Peyer's patch (tissue), 4 donors: ENCODE measurements around the gene RBM10. TPM values are rescaled to one million over a fixed set of nuclear protein-coding genes. Genes with fewer than 3 reads are reported as not detected.
A peak's percentile ranks its signal among the peaks of the same experiment; 100 is the strongest.

ENCODE experiments used
- DNase-seq, 3 donors: peaks; one replicate each; pipeline ENCODE4 v3.0.0-alpha.2; 2017 to 2019
- H3K27ac ChIP-seq, 4 donors: fragments of 200-600 bp; sonication (generic); one replicate each; pipeline ENCODE4 v1.5.1; 2016 to 2019
- H3K27me3 ChIP-seq, 2 donors: fragments of 200-600 bp; sonication (generic); one replicate each; pipeline ENCODE4 v1.5.1; 2019
- H3K36me3 ChIP-seq, 3 donors: fragments of 200-600 bp; sonication (generic); one replicate each; pipeline ENCODE4 v1.5.1; 2016 to 2019
- H3K4me1 ChIP-seq, 4 donors: fragments of 200-600 bp; sonication (generic); one replicate each; pipeline ENCODE4 v1.5.1; 2016 to 2019
- H3K4me3 ChIP-seq, 4 donors: fragments of 200-600 bp; sonication (generic); 1 replicate in 3 of 4; 2 replicates in 1 of 4; pipeline ENCODE4 v1.5.1; 2016 to 2019; ENCODE audit warnings: mild to moderate bottlenecking in 1 of 4
- H3K9me3 ChIP-seq, 4 donors: fragments of 200-600 bp; sonication (generic); one replicate each; pipeline ENCODE4 v1.5.1; 2016 to 2019; ENCODE audit warnings: mild to moderate bottlenecking in 1 of 4
- POLR2A ChIP-seq, 2 donors: fragments of 450-650 bp; IDR thresholded peaks; one replicate each; pipeline ENCODE4 v1.5.1; 2017; ENCODE audit warnings: antibody characterized with exemption in 2 of 2, mild to moderate bottlenecking in 2 of 2, moderate library complexity in 2 of 2
- total RNA-seq, 4 donors: library from RNA; depleted of rRNA; stranded (reverse); fragments of >200 nt; gene quantifications; one replicate each; pipeline ENCODE4 v1.1.0, GENCODE V29; 2016
- TF ChIP-seq, protein P1 (sequence below), 6 experiments: fragments of 450-650 bp in 4 of 6; fragments of 200-600 bp in 2 of 6; sonication (generic) in 1 of 6; IDR thresholded peaks; one replicate each; pipeline ENCODE4 v1.5.1; 2017 to 2019; ENCODE audit warnings: antibody characterized with exemption in 6 of 6, mild to moderate bottlenecking in 3 of 6, moderate library complexity in 1 of 6

Gene RBM10
- total RNA-seq, 4 donors from 2014 or later: 24.9 to 47.0 (median 35.3) TPM

DNA sequence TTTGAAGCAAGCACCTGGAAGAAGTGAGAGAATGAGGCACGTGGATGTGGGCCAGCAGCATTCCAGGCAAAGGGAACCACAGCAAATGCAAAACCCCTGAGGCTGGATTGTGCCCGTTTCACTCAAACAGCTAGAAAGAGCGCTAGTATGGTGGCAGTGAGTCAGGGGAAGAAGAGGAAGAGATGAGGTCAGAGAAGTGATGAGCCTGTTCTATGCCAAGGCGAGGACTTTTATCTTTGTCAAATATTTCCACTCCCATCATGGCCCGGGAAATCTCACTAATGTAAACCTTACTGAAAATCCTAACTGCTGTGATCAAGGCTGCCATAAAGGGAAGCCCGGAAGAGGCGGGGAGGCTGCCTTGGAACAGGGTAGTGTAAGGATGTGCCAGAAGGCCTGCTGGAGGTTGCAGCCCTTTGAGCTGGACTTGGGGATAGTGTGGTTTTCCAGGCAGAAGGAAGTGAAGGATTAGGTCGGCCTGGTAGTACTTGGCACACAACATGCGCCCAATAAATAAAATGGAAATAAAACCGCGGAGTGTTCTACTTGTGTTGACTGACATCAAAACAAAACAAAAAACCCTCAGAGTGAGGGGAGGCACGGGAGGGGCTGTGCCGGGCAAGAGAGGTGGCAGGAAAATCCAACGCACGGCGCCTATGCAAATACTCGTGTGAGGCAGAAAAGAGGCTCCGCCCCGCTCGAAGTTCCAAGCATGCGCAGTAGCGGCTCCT, 72.3 kb downstream of the RBM10 start:
- Histone ChIP-seq H3K36me3 (peaks cover 0 to 35% (median 0%) of the 10 kb centered on the region in 3 donors), H3K4me3 (peak overlapping the region in 3 of 4 donors; percentile 31 to 100 (median 88)), H3K27me3 (no peaks in the 10 kb centered on the region), H3K4me1 (peaks cover 0 to 11% (median 4%) of the 10 kb centered on the region in 4 donors), H3K9me3 (no peaks in the 10 kb centered on the region), H3K27ac (peak overlapping the region; percentile 75 to 97 (median 92))
- peak in 1 of 2 donors; percentile 19 for TF ChIP-seq POLR2A (IDR thresholded peaks at IDR 0.05)
- TF ChIP-seq, protein P1, sequence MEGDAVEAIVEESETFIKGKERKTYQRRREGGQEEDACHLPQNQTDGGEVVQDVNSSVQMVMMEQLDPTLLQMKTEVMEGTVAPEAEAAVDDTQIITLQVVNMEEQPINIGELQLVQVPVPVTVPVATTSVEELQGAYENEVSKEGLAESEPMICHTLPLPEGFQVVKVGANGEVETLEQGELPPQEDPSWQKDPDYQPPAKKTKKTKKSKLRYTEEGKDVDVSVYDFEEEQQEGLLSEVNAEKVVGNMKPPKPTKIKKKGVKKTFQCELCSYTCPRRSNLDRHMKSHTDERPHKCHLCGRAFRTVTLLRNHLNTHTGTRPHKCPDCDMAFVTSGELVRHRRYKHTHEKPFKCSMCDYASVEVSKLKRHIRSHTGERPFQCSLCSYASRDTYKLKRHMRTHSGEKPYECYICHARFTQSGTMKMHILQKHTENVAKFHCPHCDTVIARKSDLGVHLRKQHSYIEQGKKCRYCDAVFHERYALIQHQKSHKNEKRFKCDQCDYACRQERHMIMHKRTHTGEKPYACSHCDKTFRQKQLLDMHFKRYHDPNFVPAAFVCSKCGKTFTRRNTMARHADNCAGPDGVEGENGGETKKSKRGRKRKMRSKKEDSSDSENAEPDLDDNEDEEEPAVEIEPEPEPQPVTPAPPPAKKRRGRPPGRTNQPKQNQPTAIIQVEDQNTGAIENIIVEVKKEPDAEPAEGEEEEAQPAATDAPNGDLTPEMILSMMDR (IDR thresholded peaks at IDR 0.05): no peak
- DNase-seq: no peak

DNA sequence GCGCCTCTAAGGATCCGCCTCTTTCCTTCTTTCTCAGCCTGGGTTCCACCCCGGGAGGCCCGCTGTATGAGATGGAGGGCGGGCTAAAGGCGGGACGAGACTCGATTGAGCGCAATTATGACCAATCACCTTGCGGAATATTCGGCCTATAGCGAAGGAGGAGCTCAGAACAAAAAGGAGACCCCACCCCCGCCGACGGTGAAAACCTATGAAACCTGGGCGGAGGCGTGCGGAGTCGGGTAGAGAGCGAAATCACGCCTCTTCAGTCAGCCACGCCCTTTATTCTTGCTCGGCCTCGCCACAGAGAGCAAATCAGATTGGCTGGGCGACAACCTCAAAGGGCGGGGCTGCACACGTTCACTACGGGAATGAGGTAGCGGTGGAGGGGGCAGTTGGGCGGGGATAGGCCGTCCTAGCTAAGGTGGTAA, 72.8 kb downstream of the RBM10 start:
- Histone ChIP-seq H3K27ac (peak overlapping the region; percentile 96 to 99 (median 98)), H3K4me3 (peak overlapping the region; percentile 88 to 100 (median 92)), H3K27me3 (no peaks in the 10 kb centered on the region), H3K4me1 (peaks cover 0 to 11% (median 4%) of the 10 kb centered on the region in 4 donors), H3K9me3 (no peaks in the 10 kb centered on the region), H3K36me3 (peaks cover 0 to 29% (median 0%) of the 10 kb centered on the region in 3 donors)
- peak in 1 of 2 donors; percentile 31 for TF ChIP-seq POLR2A (IDR thresholded peaks at IDR 0.05)
- TF ChIP-seq, protein P1 (IDR thresholded peaks at IDR 0.05): no peak
- peak; percentile 91 to 100 (median 98) for DNase-seq

DNA sequence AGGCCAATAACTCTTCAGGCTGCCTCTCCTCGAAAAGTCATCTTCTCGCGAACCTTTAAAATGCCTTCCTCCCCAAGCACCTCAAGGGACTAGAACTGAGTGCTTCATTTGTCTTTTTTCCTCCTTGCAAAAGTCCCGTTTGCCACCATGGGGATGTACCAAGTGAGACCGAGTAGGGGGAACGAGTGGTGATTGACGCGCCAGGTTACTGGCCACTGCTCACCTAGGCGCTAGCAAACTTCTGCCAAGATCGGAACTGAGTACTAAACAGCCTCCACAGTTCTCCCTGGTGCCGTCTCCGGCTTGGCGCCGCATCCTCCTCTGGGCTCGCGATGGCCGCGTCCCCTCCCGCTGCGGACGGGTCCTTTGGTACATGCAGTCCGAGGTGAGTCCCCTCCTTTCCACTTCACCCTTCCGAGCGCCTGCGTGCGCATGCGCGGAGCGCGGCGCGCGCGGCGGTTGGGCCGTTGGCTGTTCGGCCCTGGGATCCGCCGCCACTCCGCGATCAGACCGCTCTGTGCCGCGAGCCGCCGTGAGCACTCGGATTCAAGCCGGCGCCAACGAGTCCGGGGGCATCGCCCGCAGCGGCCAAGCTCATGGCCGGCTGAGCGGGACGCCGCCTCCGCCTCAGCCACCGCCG, 73.4 kb downstream of the RBM10 start, which contains the start of gene CDK16:
Gene CDK16, plus strand, starts transcription at position 402 of the 640 bp plus-strand sequence. CDS start 4,877 bp downstream, outside the sequence.
- Histone ChIP-seq H3K27me3 (no peaks in the 10 kb centered on the region), H3K9me3 (no peaks in the 10 kb centered on the region), H3K4me3 (peak within 1 kb of the TSS; percentile 88 to 100 (median 92)), H3K36me3 (peaks cover 0 to 26% (median 0%) of the 10 kb centered on the region in 3 donors), H3K4me1 (peaks cover 0 to 11% (median 4%) of the 10 kb centered on the region in 4 donors), H3K27ac (peak within 1 kb of the TSS; percentile 96 to 99 (median 98))
- DNase-seq: peak; percentile 72 to 90 (median 81)
- TF ChIP-seq POLR2A (IDR thresholded peaks at IDR 0.05): peak; percentile 78 to 84
- TF ChIP-seq, protein P1 (IDR thresholded peaks at IDR 0.05): peak in 1 of 6 experiments; percentile 6

DNA sequence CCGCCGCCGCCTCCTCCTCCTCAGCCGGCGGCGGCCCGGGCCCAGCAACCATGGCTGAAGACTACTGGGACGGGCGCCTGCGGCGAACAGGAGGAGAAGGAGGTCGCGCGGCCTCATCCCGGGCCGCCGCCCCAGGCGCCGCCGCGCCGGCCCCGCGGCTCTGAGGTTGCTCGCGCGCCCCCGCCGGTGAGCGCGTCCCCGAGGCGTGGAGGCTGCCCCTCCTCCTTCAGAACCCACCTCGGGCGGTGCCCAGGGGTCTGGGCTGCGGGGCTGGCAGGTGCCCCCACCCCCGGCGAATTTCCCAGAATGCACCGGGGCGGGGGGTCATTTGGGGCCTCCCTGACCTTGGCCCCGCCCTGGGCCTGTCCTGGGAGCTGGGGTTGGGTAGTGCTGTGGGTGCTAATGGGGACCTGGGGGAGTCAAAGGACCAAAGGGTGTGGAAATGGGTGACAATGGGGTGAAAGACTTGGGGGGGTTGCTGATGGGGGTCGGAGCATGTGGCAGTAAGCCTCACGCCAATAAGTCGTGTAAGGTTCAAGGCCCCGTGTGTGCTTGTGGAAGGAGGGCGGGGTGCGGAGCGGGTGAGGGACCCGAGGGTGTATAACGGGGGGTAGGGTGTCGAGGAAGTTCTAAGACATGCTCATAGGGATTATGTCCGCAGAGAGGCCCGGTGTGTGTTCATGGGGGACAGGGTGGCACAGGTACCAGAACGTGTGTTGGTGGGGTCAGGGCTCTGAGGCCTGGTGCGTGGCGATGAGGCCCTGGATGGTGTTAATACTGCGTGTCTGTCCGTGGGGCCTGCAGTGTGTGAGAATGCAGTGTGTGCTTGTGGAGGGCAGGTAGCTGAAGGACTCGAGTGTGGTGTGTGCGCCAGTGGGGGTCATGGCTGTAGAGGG, 74.1 kb downstream of the RBM10 start:
- Histone ChIP-seq H3K27ac (peak overlapping the region; percentile 96 to 99 (median 98)), H3K27me3 (no peaks in the 10 kb centered on the region), H3K4me3 (peak overlapping the region; percentile 88 to 100 (median 92)), H3K4me1 (peaks cover 0 to 11% (median 4%) of the 10 kb centered on the region in 4 donors), H3K36me3 (peaks cover 0 to 26% (median 0%) of the 10 kb centered on the region in 3 donors), H3K9me3 (no peaks in the 10 kb centered on the region)
- TF ChIP-seq, protein P1 (IDR thresholded peaks at IDR 0.05): no peak
- TF ChIP-seq POLR2A (IDR thresholded peaks at IDR 0.05): no peak
- DNase-seq: peak; percentile 51 to 73 (median 62)

DNA sequence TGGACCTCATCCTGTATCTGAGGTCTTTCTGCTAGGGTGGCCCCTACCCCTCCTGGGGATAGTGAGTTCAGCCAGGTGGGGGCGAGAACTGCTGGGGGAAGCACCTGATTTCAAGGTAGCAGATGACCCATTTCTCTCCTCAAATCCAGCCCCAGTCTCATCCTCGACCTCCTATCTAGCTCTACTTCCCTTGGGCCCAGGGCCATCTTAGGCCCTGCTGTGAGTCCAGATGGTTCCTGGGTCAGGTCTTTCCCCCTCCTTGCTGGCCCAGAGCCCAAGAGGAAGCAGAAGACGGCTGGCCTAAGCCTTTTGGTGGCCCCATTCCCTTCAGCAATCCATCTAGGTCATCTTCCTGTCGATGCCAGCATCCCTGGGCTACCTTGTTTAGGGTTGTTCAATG, 76.7 kb downstream of the RBM10 start:
- peaks cover 0 to 35% (median 0%) of the 10 kb centered on the region in 3 donors for H3K36me3 ChIP-seq
- H3K4me1 ChIP-seq: peaks cover 0 to 8% (median 3%) of the 10 kb centered on the region in 4 donors
- H3K27ac ChIP-seq: no peak overlapping the region
- H3K27me3 ChIP-seq: no peaks in the 10 kb centered on the region
- H3K9me3 ChIP-seq: no peaks in the 10 kb centered on the region
- H3K4me3 ChIP-seq: no peak overlapping the region
- no peak for DNase-seq
- TF ChIP-seq, protein P1 (IDR thresholded peaks at IDR 0.05): no peak
- no peak for TF ChIP-seq POLR2A (IDR thresholded peaks at IDR 0.05)
